GM12878 (cell line): ENCODE results near the gene SH3D19.

Source experiments
- CTCF ChIP-seq, 3 experiments: IDR thresholded peaks in 2 of 3; conservative IDR thresholded peaks in 1 of 3; 2 replicates each; pipeline ENCODE4 v1.5.1; 2011; ENCODE audit warnings: low read depth in 3 of 3, low read length in 3 of 3, mild to moderate bottlenecking in 3 of 3, control low read depth in 2 of 3, moderate library complexity in 2 of 3, inconsistent platforms in 1 of 3, mixed read lengths in 1 of 3; ENCODE audit not compliant: control insufficient read depth in 2 of 3, insufficient read depth in 1 of 3; ENCODE audit errors: extremely low read depth in 1 of 3
- EZH2 ChIP-seq: IDR thresholded peaks from 2 replicates; pipeline ENCODE4 v1.6.1; 2012; ENCODE audit warnings: low read depth, mild to moderate bottlenecking, control low read depth, inconsistent platforms, low read length, borderline replicate concordance; ENCODE audit not compliant: control insufficient read depth
- POLR2A ChIP-seq: IDR thresholded peaks from 2 replicates; pipeline ENCODE4 v1.6.1; 2011; ENCODE audit warnings: low read depth, mild to moderate bottlenecking, low read length
- RAD21 ChIP-seq: IDR thresholded peaks from 2 replicates; pipeline ENCODE4 v1.6.1; 2011; ENCODE audit warnings: mild to moderate bottlenecking, low read depth, low read length, moderate library complexity; ENCODE audit not compliant: insufficient read depth
- RUNX3 ChIP-seq: IDR thresholded peaks from 2 replicates; pipeline ENCODE4 v1.6.1; 2012; ENCODE audit warnings: low read length, inconsistent platforms

GRCh38 chr4:151324752-151325110 is 674 bp downstream of the SH3D19 start:
- no peak for TF ChIP-seq CTCF (IDR thresholded peaks at IDR 0.05 in 2 of 3, conservative IDR thresholded peaks at IDR 0.05 in 1 of 3; ENCODE audit: control insufficient read depth in 2 of 3, extremely low read depth in 1 of 3, insufficient read depth in 1 of 3, low read depth in 3 of 3, low read length in 3 of 3)
- TF ChIP-seq POLR2A = no peak
- TF ChIP-seq EZH2 = no peak
- no peak for TF ChIP-seq RUNX3
- no peak for TF ChIP-seq RAD21
